Central memory CD8-positive, alpha-beta T cell (primary cell): ENCODE measurements around the gene STRC.
"Not testable (repeated sequence)": the region's sequence is repeated elsewhere in the genome, so short reads cannot be mapped to it uniquely, and the experiment has no call there.

ENCODE experiments used
- ATAC-seq: fragments of 150-1000 bp; cut with Tn5 transposase; replicated peaks from 2 replicates; pipeline ENCODE4 v1.10.0; 2022; ENCODE audit warnings: mild to moderate bottlenecking, moderate FRiP score, moderate number of reproducible peaks; ENCODE audit not compliant: poor library complexity, severe bottlenecking; ENCODE audit errors: extremely low read depth
- DNase-seq, 2 donors: peaks; one replicate each; pipeline ENCODE4 v3.0.0; 2021; ENCODE audit warnings: low spot score in 2 of 2
- H3K27ac Mint-ChIP-seq: one replicate; pipeline ENCODE4 v1.8.0; 2022; ENCODE audit warnings: low read depth, mild to moderate bottlenecking, moderate library complexity, mixed read lengths
- H3K27me3 Mint-ChIP-seq: one replicate; pipeline ENCODE4 v1.8.0; 2022; ENCODE audit warnings: mixed read lengths
- H3K36me3 Mint-ChIP-seq: one replicate; pipeline ENCODE4 v1.8.0; 2022; ENCODE audit warnings: mild to moderate bottlenecking, moderate library complexity, mixed read lengths; ENCODE audit not compliant: insufficient read depth
- H3K4me1 Mint-ChIP-seq: one replicate; pipeline ENCODE4 v1.8.0; 2022; ENCODE audit warnings: mixed read lengths
- H3K4me3 Mint-ChIP-seq: one replicate; pipeline ENCODE4 v1.8.0; 2022; ENCODE audit warnings: mild to moderate bottlenecking, moderate library complexity, mixed read lengths
- H3K9me3 Mint-ChIP-seq: one replicate; pipeline ENCODE4 v1.8.0; 2022; ENCODE audit warnings: mixed read lengths

The STRC gene

DNA sequence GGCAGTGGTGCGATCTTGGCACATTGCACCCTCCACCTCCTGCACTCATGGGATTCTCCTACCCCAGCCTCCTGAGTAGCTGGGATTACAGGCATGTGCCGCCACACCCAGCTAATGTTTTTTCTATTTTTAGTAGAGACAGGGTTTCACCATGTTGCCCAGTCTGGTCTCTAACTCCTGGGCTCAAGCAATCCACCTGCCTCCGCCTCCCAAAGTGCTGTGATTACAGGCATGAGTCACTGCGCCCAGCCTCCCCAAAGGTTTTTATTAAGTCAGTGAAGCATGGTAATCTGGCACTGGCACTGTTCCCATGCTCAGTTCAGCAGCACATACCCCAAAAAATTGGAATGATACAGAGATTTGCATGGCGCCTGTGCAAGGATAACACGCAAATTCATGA, 16.4 kb downstream of the STRC start:
- not testable (repeated sequence) for DNase-seq, H3K36me3 Mint-ChIP-seq, H3K4me1 Mint-ChIP-seq, ATAC-seq, H3K27ac Mint-ChIP-seq, H3K4me3 Mint-ChIP-seq, H3K9me3 Mint-ChIP-seq
- H3K27me3 Mint-ChIP-seq = peaks cover 57% of the 10 kb centered on the region

- peaks cover 70% of the 10 kb centered on the region for H3K27me3 Mint-ChIP-seq
- not testable (repeated sequence) for H3K27ac Mint-ChIP-seq, H3K9me3 Mint-ChIP-seq, DNase-seq, H3K36me3 Mint-ChIP-seq, ATAC-seq, H3K4me3 Mint-ChIP-seq, H3K4me1 Mint-ChIP-seq
Measured at GRCh38 chr15:43600200-43600599, 18.4 kb downstream of the STRC start.

GRCh38 chr15:43599131-43599530, 19.5 kb downstream of the STRC start:
- H3K36me3 Mint-ChIP-seq, DNase-seq, H3K4me3 Mint-ChIP-seq, H3K4me1 Mint-ChIP-seq, H3K27ac Mint-ChIP-seq, ATAC-seq, H3K9me3 Mint-ChIP-seq: not testable (repeated sequence)
- peaks cover 60% of the 10 kb centered on the region for H3K27me3 Mint-ChIP-seq

- ATAC-seq, H3K4me1 Mint-ChIP-seq, H3K4me3 Mint-ChIP-seq, DNase-seq, H3K9me3 Mint-ChIP-seq, H3K27ac Mint-ChIP-seq, H3K36me3 Mint-ChIP-seq: not testable (repeated sequence)
- H3K27me3 Mint-ChIP-seq = peaks cover 27% of the 10 kb centered on the region
Measured at GRCh38 chr15:43593328-43594190, 25.0 kb downstream of the STRC start, which contains the start of gene CKMT1B. Gene CKMT1B, plus strand, starts transcription at chr15:43594027. Its CDS starts 192 bp downstream, at chr15:43594219.

- H3K9me3 Mint-ChIP-seq, ATAC-seq, DNase-seq, H3K27ac Mint-ChIP-seq, H3K4me3 Mint-ChIP-seq, H3K36me3 Mint-ChIP-seq, H3K4me1 Mint-ChIP-seq: not testable (repeated sequence)
- H3K27me3 Mint-ChIP-seq = peaks cover 20% of the 10 kb centered on the region
Measured at GRCh38 chr15:43592841-43593240, 25.8 kb downstream of the STRC start.

DNA sequence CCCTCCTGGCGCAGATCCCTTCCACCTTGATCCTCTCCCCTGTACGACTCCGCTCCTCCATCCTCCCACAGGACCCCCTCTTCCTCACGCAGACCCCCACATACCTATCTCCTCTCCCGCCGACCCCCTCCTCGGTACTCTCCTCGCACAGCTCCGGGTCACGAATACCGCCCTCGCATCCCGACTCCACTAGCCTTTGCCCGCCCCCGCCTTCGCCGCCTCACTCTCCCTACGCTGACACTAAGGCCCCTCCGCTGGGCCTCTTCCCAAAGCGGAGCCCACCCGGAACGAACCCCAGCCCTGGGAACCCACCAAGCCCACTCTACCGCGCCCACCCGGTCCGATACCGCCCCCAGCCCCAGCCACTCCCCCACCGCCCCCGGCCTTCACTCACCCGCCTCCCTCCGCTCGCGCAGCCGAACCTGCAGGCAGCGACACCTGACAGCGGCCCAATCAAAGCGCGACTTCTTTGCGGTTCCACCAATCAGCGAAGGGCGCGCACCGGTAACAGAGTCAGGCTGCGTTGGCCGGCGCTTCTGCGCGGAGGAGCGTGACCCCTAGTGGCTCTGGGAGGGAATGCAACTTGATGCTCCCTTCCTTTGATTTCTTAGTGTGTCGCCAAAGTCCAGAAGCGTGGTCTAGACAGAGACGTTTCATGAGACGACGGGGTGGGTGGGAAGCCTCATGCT, 28.7 kb downstream of the STRC start, which contains the start of gene PPIP5K1:
TSS of gene PPIP5K1 (minus strand) at position 431 of the 689 bp plus-strand sequence. CDS start 5,704 bp downstream, outside the sequence.
- H3K4me3 Mint-ChIP-seq, H3K27ac Mint-ChIP-seq, DNase-seq, H3K36me3 Mint-ChIP-seq, H3K9me3 Mint-ChIP-seq, H3K27me3 Mint-ChIP-seq, H3K4me1 Mint-ChIP-seq: not testable (repeated sequence)
- ATAC-seq = peak; percentile 99

DNA sequence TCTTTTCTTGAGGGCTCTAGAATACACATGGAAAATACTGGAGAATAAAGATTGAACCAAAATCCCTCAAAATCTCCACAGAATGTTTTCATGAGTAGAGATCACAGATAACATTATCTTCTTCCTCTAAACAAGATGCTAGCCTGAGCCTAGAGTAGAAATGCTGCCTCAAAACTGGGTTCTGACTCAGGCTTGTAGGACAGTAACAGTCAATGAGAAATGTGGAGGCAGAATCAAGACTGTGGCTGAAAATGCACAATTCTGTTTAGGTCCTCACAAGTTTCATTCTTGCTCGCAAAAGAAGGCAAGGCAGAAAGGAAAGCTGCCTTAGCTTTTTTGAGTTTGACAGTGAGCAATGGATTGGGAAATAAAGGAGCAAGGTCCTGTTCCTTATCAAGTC, 44.0 kb downstream of the STRC start:
- not testable (repeated sequence) for H3K27ac Mint-ChIP-seq, ATAC-seq, H3K4me3 Mint-ChIP-seq, H3K36me3 Mint-ChIP-seq, H3K27me3 Mint-ChIP-seq, DNase-seq, H3K4me1 Mint-ChIP-seq, H3K9me3 Mint-ChIP-seq

DNA sequence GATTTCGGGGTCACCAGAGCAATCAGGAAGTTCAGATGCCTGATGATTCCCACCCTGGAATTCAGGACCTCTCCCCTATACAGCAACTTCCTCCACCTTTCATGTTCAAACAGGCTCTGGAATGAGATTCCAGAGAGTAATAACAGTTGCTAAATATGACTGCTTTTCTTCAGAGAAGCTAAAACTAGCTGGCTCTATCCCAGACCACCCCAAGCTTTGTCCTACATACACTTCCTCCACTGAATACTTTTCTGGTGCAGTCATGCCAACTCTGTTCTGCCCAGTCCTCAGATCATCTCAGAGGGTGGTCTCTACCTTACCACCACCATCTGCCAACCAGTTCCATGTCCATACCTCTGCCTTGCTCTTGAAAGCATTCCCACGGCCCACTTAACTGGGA, 52.0 kb downstream of the STRC start:
- not testable (repeated sequence) for H3K4me3 Mint-ChIP-seq, H3K4me1 Mint-ChIP-seq, ATAC-seq, H3K27ac Mint-ChIP-seq, H3K27me3 Mint-ChIP-seq, H3K9me3 Mint-ChIP-seq, DNase-seq, H3K36me3 Mint-ChIP-seq

DNA sequence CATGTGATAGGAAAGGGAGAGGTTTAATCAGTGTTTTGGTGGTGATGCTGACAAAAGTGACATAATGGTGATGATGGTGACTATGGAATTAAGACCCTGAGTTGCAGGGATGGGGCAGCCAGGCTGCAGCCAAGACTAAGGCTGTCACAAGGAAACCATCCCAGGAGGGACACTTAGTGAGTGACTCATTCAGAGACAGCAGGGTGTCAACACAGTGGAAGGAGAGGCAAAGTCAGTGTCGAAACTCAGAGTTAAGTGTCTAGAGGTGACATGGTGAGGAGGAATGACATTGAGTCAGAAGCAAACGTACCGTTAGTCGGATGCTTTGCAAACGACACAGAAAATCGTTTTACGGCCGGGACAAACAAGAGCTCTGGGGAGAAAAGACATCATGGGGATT, 54.8 kb downstream of the STRC start:
- not testable (repeated sequence) for H3K27me3 Mint-ChIP-seq, H3K4me3 Mint-ChIP-seq, H3K36me3 Mint-ChIP-seq, H3K27ac Mint-ChIP-seq, ATAC-seq, H3K4me1 Mint-ChIP-seq, H3K9me3 Mint-ChIP-seq, DNase-seq

DNA sequence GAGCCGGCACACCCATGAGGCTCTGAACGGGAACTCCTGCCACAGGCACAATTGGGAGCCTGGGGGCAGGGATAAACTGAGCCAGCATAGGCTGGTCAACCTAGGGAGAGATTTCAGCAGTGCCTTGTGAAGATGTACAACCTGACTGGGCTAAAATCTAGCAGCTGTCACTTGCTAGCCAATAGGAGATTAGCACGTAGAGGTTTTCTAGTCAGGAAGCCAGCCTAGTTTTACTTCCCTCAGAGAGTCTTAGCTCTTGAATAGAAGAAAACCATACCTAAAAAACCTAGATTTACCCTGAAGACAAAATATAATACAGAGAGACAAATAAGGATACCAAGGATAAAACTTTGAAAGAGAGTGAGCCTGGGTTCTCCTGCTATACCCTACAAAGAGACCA, 55.8 kb downstream of the STRC start:
- H3K4me3 Mint-ChIP-seq, H3K27ac Mint-ChIP-seq, DNase-seq, H3K9me3 Mint-ChIP-seq, ATAC-seq, H3K36me3 Mint-ChIP-seq, H3K4me1 Mint-ChIP-seq, H3K27me3 Mint-ChIP-seq: not testable (repeated sequence)

DNA sequence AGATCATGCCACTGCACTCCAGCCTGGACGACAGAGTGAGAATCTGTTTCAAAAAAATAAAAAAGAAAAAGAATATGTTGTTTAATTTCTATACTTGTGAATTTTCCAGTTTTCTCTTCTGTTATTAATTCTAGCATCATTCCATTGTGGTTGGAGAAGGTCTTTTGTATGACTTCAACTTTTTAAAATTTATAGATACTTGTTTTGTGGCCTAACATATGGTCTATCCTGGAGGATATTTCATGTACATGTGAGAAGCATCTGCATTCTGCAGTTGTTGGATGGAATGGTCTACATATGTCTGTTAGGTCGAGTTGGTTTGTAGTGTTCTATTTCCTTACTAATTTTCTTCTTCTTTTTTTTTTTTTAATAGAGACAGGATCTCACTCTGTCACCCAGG, 65.6 kb downstream of the STRC start:
- H3K27ac Mint-ChIP-seq = no peak overlapping the region
- ATAC-seq (no peak), DNase-seq (no peak)

DNA sequence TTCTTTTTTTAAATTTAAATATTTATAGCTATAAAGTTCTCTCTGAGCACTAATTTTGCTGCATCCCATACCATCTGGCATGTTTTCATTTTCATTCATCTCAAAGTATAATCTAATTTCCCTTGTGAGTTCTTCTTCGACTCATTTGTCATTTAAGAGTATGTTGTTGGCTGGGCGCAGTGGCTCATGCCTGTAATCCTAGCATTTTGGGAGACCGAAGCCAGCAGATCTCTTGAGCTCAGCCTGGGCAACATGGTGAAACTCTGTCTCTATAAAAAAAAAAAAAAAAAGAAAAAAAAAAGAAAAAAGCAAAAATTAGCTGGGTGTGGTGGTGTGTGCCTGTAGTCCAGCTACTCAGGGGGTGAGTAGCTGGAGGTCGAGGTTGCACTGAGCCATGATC, 66.3 kb downstream of the STRC start:
- no peak overlapping the region for H3K4me3 Mint-ChIP-seq
- H3K27me3 Mint-ChIP-seq = no peaks in the 10 kb centered on the region
- peaks cover 16% of the 10 kb centered on the region for H3K36me3 Mint-ChIP-seq
- H3K27ac Mint-ChIP-seq = no peak overlapping the region
- ATAC-seq = no peak
- DNase-seq = no peak
- no peaks in the 10 kb centered on the region for H3K9me3 Mint-ChIP-seq
- no peaks in the 10 kb centered on the region for H3K4me1 Mint-ChIP-seq

More for the DNA sequence above, 65.6 kb downstream of the STRC start:
- Mint-ChIP-seq H3K36me3 (peaks cover 16% of the 10 kb centered on the region), H3K9me3 (no peaks in the 10 kb centered on the region), H3K4me1 (no peaks in the 10 kb centered on the region), H3K27me3 (no peaks in the 10 kb centered on the region), H3K4me3 (no peak overlapping the region)
